K562 (cell line): ENCODE measurements around the gene ALDH9A1. TPM values are rescaled to one million over a fixed set of nuclear protein-coding genes. Genes with fewer than 3 reads are reported as not detected.

Source experiments
- ATAC-seq: fragments of 200-7000 bp; cut with Tn5 transposase; 3 replicates; pipeline ENCODE4 v1.9.1; 2020; ENCODE audit warnings: moderate library complexity
- BruUV-seq: library from RNA; stranded (reverse); fragments of 400-500 nt; replicated peaks from 2 replicates; lab custom pipeline; 2021; lab: Mats Ljungman, UMichigan
- CTCF ChIA-PET: fragments of 300-600 bp; formaldehyde crosslinking; extraction: SDS; loops from one replicate; lab custom pipeline; 2021; ENCODE audit warnings: low intra/inter-chr PET ratio; lab: Yijun Ruan, JAX
- POLR2A ChIA-PET: fragments of 300-600, 350-650 bp; sonication (Branson Sonifier 250); formaldehyde crosslinking; extraction: SDS; loops from one replicate; lab custom pipeline; 2021; ENCODE audit warnings: antibody characterized with exemption, inconsistent platforms; lab: Yijun Ruan, JAX
- DNase-seq, 4 experiments: peaks; one replicate each; pipeline versions ENCODE4 v3.0.0 to v3.0.0-alpha.2; 2011 to 2018; ENCODE audit warnings: low spot score in 3 of 4, mixed read lengths in 3 of 4; ENCODE audit errors: extremely low read depth in 1 of 4
- FAIRE-seq: peaks from 2 replicates; lab custom pipeline; 2011; peaks lifted over from hg19 to GRCh38; lab: Jason Lieb, UNC
- H2AFZ ChIP-seq: 2 replicates; pipeline ENCODE4 v1.6.0; 2011; ENCODE audit warnings: low read depth, low read length, control low read depth, inconsistent platforms
- H3K27ac ChIP-seq: fragments of 200-600 bp; 3 replicates; pipeline ENCODE4 v1.8.0; 2011; ENCODE audit warnings: low read depth, mild to moderate bottlenecking, control low read depth, inconsistent platforms, low read length, moderate library complexity, mixed read lengths; ENCODE audit errors: extremely low read depth
- H3K27me3 ChIP-seq, 2 experiments: fragments of 300-600 bp in 1 of 2; 2 replicates in 1 of 2; 3 replicates in 1 of 2; pipeline versions ENCODE4 v1.6.0 to v1.8.0; 2011; ENCODE audit warnings: inconsistent platforms in 2 of 2, low read length in 2 of 2, mild to moderate bottlenecking in 1 of 2, mixed read lengths in 1 of 2, moderate library complexity in 1 of 2; ENCODE audit not compliant: control insufficient read depth in 2 of 2, insufficient read depth in 2 of 2
- H3K36me3 ChIP-seq: fragments of 300-600 bp; 3 replicates; pipeline ENCODE4 v1.8.0; 2011; ENCODE audit warnings: mild to moderate bottlenecking, low read length, inconsistent platforms; ENCODE audit not compliant: control insufficient read depth, insufficient read depth
- H3K4me1 ChIP-seq, 2 experiments: fragments of 200-600 bp in 1 of 2; replicated peaks in 1 of 2; 2 replicates in 1 of 2; 3 replicates in 1 of 2; pipeline versions ENCODE4 v1.5.1 to v1.8.0; 2011; ENCODE audit warnings: inconsistent platforms in 2 of 2, low read length in 2 of 2, mild to moderate bottlenecking in 1 of 2, mixed read lengths in 1 of 2, moderate library complexity in 1 of 2; ENCODE audit not compliant: control insufficient read depth in 2 of 2, insufficient read depth in 2 of 2
- H3K4me2 ChIP-seq: 2 replicates; pipeline ENCODE4 v1.6.1; 2011; ENCODE audit warnings: low read length, control low read depth, inconsistent platforms, mixed read lengths; ENCODE audit not compliant: insufficient read depth
- H3K4me3 ChIP-seq: fragments of 200-600 bp; sonication (generic), shearing (Covaris generic); 2 replicates; pipeline ENCODE4 v1.5.1; 2016; ENCODE audit warnings: control low read depth, inconsistent platforms
- H3K79me2 ChIP-seq: fragments of 200-600 bp; 3 replicates; pipeline ENCODE4 v1.8.0; 2011; ENCODE audit warnings: low read length, inconsistent platforms; ENCODE audit not compliant: control insufficient read depth, insufficient read depth
- H3K9ac ChIP-seq, 2 experiments: 2 replicates each; pipeline versions ENCODE4 v1.6.0 to v1.6.1; 2011; ENCODE audit warnings: low read depth in 2 of 2, low read length in 2 of 2, control low read depth in 1 of 2, inconsistent platforms in 1 of 2, mild to moderate bottlenecking in 1 of 2, mixed read lengths in 1 of 2; ENCODE audit not compliant: insufficient read depth in 1 of 2
- H3K9me1 ChIP-seq: one replicate; pipeline ENCODE4 v1.6.0; 2011; ENCODE audit warnings: inconsistent platforms, mild to moderate bottlenecking, low read length, moderate library complexity; ENCODE audit not compliant: control insufficient read depth, insufficient read depth
- H3K9me3 ChIP-seq: replicated peaks from 2 replicates; pipeline ENCODE4 v1.5.1; 2011; ENCODE audit warnings: low read depth, low read length, inconsistent platforms; ENCODE audit not compliant: control insufficient read depth, insufficient read depth
- H4K20me1 ChIP-seq: replicated peaks from 2 replicates; pipeline ENCODE4 v1.6.1; 2011; ENCODE audit warnings: low read length, inconsistent platforms, mixed read lengths; ENCODE audit not compliant: control insufficient read depth, insufficient read depth
- ASH1L ChIP-seq: fragments of 450-650 bp; IDR thresholded peaks from 2 replicates; pipeline ENCODE4 v1.6.1; 2018; ENCODE audit warnings: borderline replicate concordance, mild to moderate bottlenecking, low read depth; ENCODE audit not compliant: partially characterized antibody
- HDAC6 ChIP-seq: IDR thresholded peaks from 2 replicates; pipeline ENCODE4 v1.6.1; 2012; ENCODE audit warnings: low read depth, mild to moderate bottlenecking, control low read depth, inconsistent platforms, low read length, moderate library complexity
- HNRNPUL1 ChIP-seq: fragments of 200-400 bp; formaldehyde crosslinking; IDR thresholded peaks from 2 replicates; pipeline ENCODE4 v1.6.1; 2017; ENCODE audit warnings: low read length
- L3MBTL2 ChIP-seq: fragments of 450-650 bp; IDR thresholded peaks from 2 replicates; pipeline ENCODE4 v1.6.1; 2016; ENCODE audit warnings: mild to moderate bottlenecking, moderate library complexity
- MTA1 ChIP-seq: fragments of 450-650 bp; IDR thresholded peaks from 2 replicates; pipeline ENCODE4 v1.6.1; 2017; ENCODE audit warnings: borderline replicate concordance
- NRF1 ChIP-seq, 2 experiments: fragments of 450-650 bp; IDR thresholded peaks in 1 of 2; conservative IDR thresholded peaks in 1 of 2; 2 replicates each; pipeline ENCODE4 v1.6.1; 2014; ENCODE audit warnings: mild to moderate bottlenecking in 2 of 2
- POLR2A ChIP-seq: fragments of 450-650 bp; conservative IDR thresholded peaks from 2 replicates; pipeline ENCODE4 v1.6.1; 2016
- POLR2AphosphoS2 ChIP-seq: IDR thresholded peaks from 2 replicates; pipeline ENCODE4 v1.6.1; 2012; ENCODE audit warnings: low read length, improper control_type of control experiment
- PTBP1 ChIP-seq: fragments of 200-400 bp; formaldehyde crosslinking; IDR thresholded peaks from 2 replicates; pipeline ENCODE4 v1.6.1; 2017; ENCODE audit warnings: low read depth, low read length
- ZNF41 ChIP-seq: fragments of 250-450 bp; sonication (Bioruptor Pico); conservative IDR thresholded peaks from 2 replicates; pipeline ENCODE4 v1.4.0; 2020; ENCODE audit warnings: mild to moderate bottlenecking
- WGBS: fragments of 100-300 bp; shearing (Covaris generic); methylation state at CpG from one replicate; pipeline ENCODE4 v1.1.6; 2016; ENCODE audit warnings: low coverage, mixed read lengths; ENCODE audit not compliant: insufficient coverage; ENCODE audit errors: missing lambda C conversion rate; 5-methylcytosine and 5-hydroxymethylcytosine counted together
- in situ Hi-C: fragments of 300-500 bp; cut with MboI; formaldehyde crosslinking; loops from 4 replicates; pipeline ENCODE4 v1.15.0; 2018; ENCODE audit warnings: inconsistent platforms, mixed read lengths
- intact Hi-C: fragments of 100-400 bp; cut with micrococcal nuclease; formaldehyde crosslinking; loops from 2 replicates; pipeline ENCODE4 v1.14.2; 2022
- polyA plus RNA-seq, 8 experiments: library from polyadenylated mRNA; depleted of rRNA in 4 of 8; stranded (reverse) in 5 of 8; unstranded in 3 of 8; fragments of >200 nt; fragmentation: Nextera tagmentation in 2 of 8; fragmentation: Illumina TruSeq in 1 of 8; extraction: Ambion mirVana in 2 of 8; extraction: Trizol in 1 of 8; gene quantifications; 2 replicates each; pipeline versions ENCODE4 v1.2.1 to v1.2.3, GENCODE V29; 2011 to 2014; ENCODE audit warnings: inconsistent platforms in 1 of 8, missing spikeins in 1 of 8
- total RNA-seq, 7 experiments: library from RNA; depleted of rRNA in 6 of 7; stranded (reverse); fragments of >200 nt in 6 of 7; fragmentation: Illumina TruSeq in 2 of 7; extraction: Trizol in 2 of 7; gene quantifications; 2 replicates each; pipeline versions ENCODE4 v1.2.1 to v1.2.3, GENCODE V29; 2011 to 2021; ENCODE audit warnings: low replicate concordance in 1 of 7

ALDH9A1 gene
- total and polyA plus RNA-seq, 9 of the 15 experiments (the other 6 are each of a cell fraction or from before 2014, with no cell fraction given) = 26.5 to 54.3 (median 39.2) TPM

DNA sequence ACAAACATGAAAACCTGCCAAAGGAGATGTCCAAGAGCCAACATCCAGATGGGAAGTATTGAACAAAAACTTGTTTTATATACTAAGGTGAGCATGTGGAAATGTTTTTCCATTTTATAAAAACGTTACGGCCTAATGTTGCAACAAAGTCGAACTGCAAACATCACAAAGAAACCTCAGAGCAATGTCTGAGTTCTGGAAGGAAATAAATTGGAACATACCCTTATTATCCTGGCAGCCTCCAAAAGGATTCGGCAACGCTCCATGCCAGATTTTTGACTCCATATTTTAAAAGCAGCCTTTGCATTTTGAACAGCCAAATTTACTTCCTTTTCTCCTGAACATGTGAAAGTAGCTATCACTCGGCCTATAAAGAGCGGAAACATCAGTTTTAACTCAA is 3.3 kb downstream of the ALDH9A1 start:
- DNase-seq = no peak
- H4K20me1 ChIP-seq = no peaks in the 10 kb centered on the region
- WGBS = 83% methylated on average over 7 of the region's 7 CpGs
- H3K27me3 ChIP-seq = no peaks in the 10 kb centered on the region
- ChIA-PET CTCF (no interaction called here), POLR2A (interaction anchor here (0.9 kb wide), 1 partner anchor 9 kb away, joined by 3 read pairs; no protein-coding TSS in a partner anchor)
- no peak overlapping the region for H3K4me3 ChIP-seq
- H3K4me1 ChIP-seq = peaks cover 6 to 7% of the 10 kb centered on the region in 2 experiments
- H2AFZ ChIP-seq = no peak overlapping the region
- no peaks in the 10 kb centered on the region for H3K9me1 ChIP-seq
- ATAC-seq = no peak
- no peak overlapping the region for H3K9ac ChIP-seq
- BruUV-seq = no TSS peak
- H3K79me2 ChIP-seq = peaks cover 29% of the 10 kb centered on the region
- no peak overlapping the region for H3K27ac ChIP-seq
- intact Hi-C loops (loop anchor here (5.0 kb wide), 1 partner anchor 93 kb away; no protein-coding TSS in a partner anchor), in situ Hi-C loops (no loop called here)
- TF ChIP-seq PTBP1 = no peak
- TF ChIP-seq POLR2A = no peak
- TF ChIP-seq POLR2AphosphoS2 = no peak
- no peak for TF ChIP-seq ZNF41 (CRISPR knock-in tag)
- no peak for TF ChIP-seq ASH1L
- TF ChIP-seq NRF1 (conservative IDR thresholded peaks at IDR 0.05 in 1 of 2, IDR thresholded peaks at IDR 0.05 in 1 of 2) = no peak
- TF ChIP-seq MTA1 = no peak
- TF ChIP-seq HDAC6 = no peak
- TF ChIP-seq HNRNPUL1 = no peak
- no peak for TF ChIP-seq L3MBTL2
- no peak for FAIRE-seq
- H3K36me3 ChIP-seq = peaks cover 8% of the 10 kb centered on the region; the same call in 2 of the 3 replicates
- H3K4me2 ChIP-seq = no peak overlapping the region
- no peaks in the 10 kb centered on the region for H3K9me3 ChIP-seq
